Measurements from ENCODE around the gene NWD2.

NWD2 gene

DNA sequence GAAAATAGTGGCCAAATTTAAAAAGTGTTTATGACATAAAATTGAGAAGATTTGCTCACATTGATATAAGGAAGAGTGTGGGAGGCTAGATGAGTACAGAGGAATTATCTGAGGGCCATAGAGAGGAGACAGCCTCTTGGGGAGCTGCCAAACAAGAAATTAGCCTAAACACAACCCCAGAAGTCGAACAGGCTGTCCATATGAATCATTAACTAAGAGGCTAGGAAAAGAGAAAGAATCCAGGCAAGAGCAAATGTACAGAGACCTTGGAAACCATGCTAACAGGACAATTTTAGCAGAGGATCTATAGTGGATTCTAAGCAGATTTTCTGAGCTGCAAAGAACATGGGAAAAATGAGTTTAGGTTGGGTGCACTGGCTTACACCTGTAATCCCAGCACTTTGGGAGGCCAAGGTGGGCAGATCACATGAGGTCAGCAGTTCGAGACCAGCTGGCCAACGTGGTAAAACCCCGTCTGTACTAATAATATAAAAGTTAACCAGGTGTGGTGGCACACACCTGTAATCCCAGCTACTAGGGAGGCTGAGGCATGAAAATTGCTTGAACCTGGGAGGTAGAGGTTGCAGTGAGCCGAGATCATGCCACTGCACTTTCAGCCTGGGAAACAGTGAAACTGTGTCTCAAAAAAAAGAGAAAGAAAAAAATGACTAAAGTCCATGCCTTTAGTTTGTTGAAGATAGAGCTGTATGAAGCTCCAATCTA is 76.1 kb downstream of the NWD2 start:
- H3F3A ChIP-seq (ENCODE audit: low read depth), result no peaks in the 10 kb centered on the region
- H2AFZ ChIP-seq (ENCODE audit: low read length), result no peak overlapping the region
- H3K9me2 ChIP-seq (replicated peaks; ENCODE audit: low read depth, low read length), result no peaks in the 10 kb centered on the region
- H4K20me1 ChIP-seq (ENCODE audit: insufficient read depth, low read length, poor library complexity, severe bottlenecking), result no peaks in the 10 kb centered on the region
- H3K4me3 ChIP-seq (ENCODE audit: low read length, poor library complexity, severe bottlenecking), result no peak overlapping the region
- H3K79me2 ChIP-seq (ENCODE audit: insufficient read depth, low read length), result no peaks in the 10 kb centered on the region
- no peak for TF ChIP-seq CTCF (conservative IDR thresholded peaks at IDR 0.05; ENCODE audit: low read length)
- no peak for TF ChIP-seq EZH2phosphoT487 (IDR thresholded peaks at IDR 0.05; ENCODE audit: borderline replicate concordance)
- H3K4me1 ChIP-seq (ENCODE audit: insufficient read depth, low read length, poor library complexity, severe bottlenecking), result no peaks in the 10 kb centered on the region
- no peaks in the 10 kb centered on the region for H3K27me3 ChIP-seq (ENCODE audit: insufficient read depth, low read length, poor library complexity, severe bottlenecking)
- H3K36me3 ChIP-seq (ENCODE audit: insufficient read depth, low read length), result no peaks in the 10 kb centered on the region
- no peak overlapping the region for H3K4me2 ChIP-seq (ENCODE audit: low read depth, low read length, poor library complexity, severe bottlenecking)
- H3K9ac ChIP-seq (ENCODE audit: low read depth, low read length, poor library complexity, severe bottlenecking), result no peak overlapping the region
- H3K9me3 ChIP-seq (ENCODE audit: insufficient read depth, low read depth, low read length), result no peaks in the 10 kb centered on the region

DNA sequence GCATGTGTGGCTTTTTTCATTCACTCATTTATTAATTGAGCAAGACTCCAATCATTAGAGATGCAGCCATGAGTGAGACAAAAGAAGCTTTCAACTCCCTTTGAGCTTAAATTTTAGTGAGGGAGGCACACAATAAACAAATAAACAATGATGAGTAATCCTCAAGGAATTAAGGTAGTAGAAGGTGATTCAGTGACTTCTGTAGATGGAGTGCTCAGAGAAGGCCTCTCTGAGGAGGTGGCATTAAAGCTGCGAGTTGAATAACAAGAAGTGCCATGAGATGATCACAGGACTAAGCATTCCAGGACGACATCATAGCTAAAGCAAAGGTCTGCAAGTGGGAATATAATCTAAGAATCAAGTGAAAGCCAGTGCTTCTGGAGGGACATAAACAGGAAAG is 77.6 kb downstream of the NWD2 start:
- Histone ChIP-seq H3K4me1 (ENCODE audit: insufficient read depth, low read length, poor library complexity, severe bottlenecking) (no peaks in the 10 kb centered on the region), H3K4me2 (ENCODE audit: low read depth, low read length, poor library complexity, severe bottlenecking) (no peak overlapping the region), H3K4me3 (ENCODE audit: low read length, poor library complexity, severe bottlenecking) (no peak overlapping the region), H3K27me3 (ENCODE audit: insufficient read depth, low read length, poor library complexity, severe bottlenecking) (no peaks in the 10 kb centered on the region), H3K36me3 (ENCODE audit: insufficient read depth, low read length) (no peaks in the 10 kb centered on the region), H3K9me3 (ENCODE audit: insufficient read depth, low read depth, low read length) (no peaks in the 10 kb centered on the region), H3K79me2 (ENCODE audit: insufficient read depth, low read length) (no peaks in the 10 kb centered on the region), H3F3A (ENCODE audit: low read depth) (no peaks in the 10 kb centered on the region), H3K9me2 (replicated peaks; ENCODE audit: low read depth, low read length) (no peaks in the 10 kb centered on the region), H3K9ac (ENCODE audit: low read depth, low read length, poor library complexity, severe bottlenecking) (no peak overlapping the region), H2AFZ (ENCODE audit: low read length) (no peak overlapping the region), H4K20me1 (ENCODE audit: insufficient read depth, low read length, poor library complexity, severe bottlenecking) (no peaks in the 10 kb centered on the region)
- TF ChIP-seq CTCF (conservative IDR thresholded peaks at IDR 0.05; ENCODE audit: low read length), result no peak
- TF ChIP-seq EZH2phosphoT487 (IDR thresholded peaks at IDR 0.05; ENCODE audit: borderline replicate concordance), result no peak

- Histone ChIP-seq H3K4me1 (ENCODE audit: insufficient read depth, low read length, poor library complexity, severe bottlenecking) (no peaks in the 10 kb centered on the region), H3K9me2 (replicated peaks; ENCODE audit: low read depth, low read length) (no peaks in the 10 kb centered on the region), H2AFZ (ENCODE audit: low read length) (no peak overlapping the region), H3K79me2 (ENCODE audit: insufficient read depth, low read length) (no peaks in the 10 kb centered on the region), H3K36me3 (ENCODE audit: insufficient read depth, low read length) (no peaks in the 10 kb centered on the region), H3K27me3 (ENCODE audit: insufficient read depth, low read length, poor library complexity, severe bottlenecking) (no peaks in the 10 kb centered on the region), H4K20me1 (ENCODE audit: insufficient read depth, low read length, poor library complexity, severe bottlenecking) (no peaks in the 10 kb centered on the region), H3K4me3 (ENCODE audit: low read length, poor library complexity, severe bottlenecking) (no peak overlapping the region), H3K9me3 (ENCODE audit: insufficient read depth, low read depth, low read length) (no peaks in the 10 kb centered on the region), H3K9ac (ENCODE audit: low read depth, low read length, poor library complexity, severe bottlenecking) (no peak overlapping the region), H3F3A (ENCODE audit: low read depth) (no peaks in the 10 kb centered on the region), H3K4me2 (ENCODE audit: low read depth, low read length, poor library complexity, severe bottlenecking) (no peak overlapping the region)
- no peak for TF ChIP-seq EZH2phosphoT487 (IDR thresholded peaks at IDR 0.05; ENCODE audit: borderline replicate concordance)
- no peak for TF ChIP-seq CTCF (conservative IDR thresholded peaks at IDR 0.05; ENCODE audit: low read length)
Measured at GRCh38 chr4:37324546-37324945, 80.0 kb downstream of the NWD2 start.
